GM19452 (cell line): ENCODE data around the gene FREM2.

Experiments
- ATAC-seq: cut with Tn5 transposase; IDR thresholded peaks from one replicate; pipeline ENCODE4 v1.9.1; 2021; ENCODE audit not compliant: unreplicated experiment

The FREM2 gene

GRCh38 chr13:38821770-38822551, 135.1 kb downstream of the FREM2 start:
- no peak for ATAC-seq

DNA sequence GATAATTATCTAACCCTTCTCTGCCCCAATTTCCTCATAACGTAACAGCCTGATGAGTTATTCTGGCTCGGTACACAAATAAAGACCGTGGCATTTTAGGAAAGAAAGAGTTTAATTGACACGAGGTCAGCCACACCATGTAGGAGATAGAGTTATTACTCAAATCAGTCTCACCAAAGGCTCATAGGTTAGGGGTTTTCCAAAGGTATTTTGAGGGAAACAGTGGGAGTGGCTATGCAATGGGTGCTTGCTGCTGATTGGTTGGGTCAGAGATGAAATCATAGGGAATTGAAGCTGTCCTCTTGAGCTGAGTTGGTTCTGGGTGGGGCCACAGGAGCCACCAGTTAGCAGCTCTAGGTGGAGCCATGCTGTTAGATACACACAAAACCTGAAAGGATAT, 137.5 kb downstream of the FREM2 start:
- ATAC-seq = peak; percentile 33

- ATAC-seq = no peak
Measured at GRCh38 chr13:38826182-38826813, 139.4 kb downstream of the FREM2 start.

DNA sequence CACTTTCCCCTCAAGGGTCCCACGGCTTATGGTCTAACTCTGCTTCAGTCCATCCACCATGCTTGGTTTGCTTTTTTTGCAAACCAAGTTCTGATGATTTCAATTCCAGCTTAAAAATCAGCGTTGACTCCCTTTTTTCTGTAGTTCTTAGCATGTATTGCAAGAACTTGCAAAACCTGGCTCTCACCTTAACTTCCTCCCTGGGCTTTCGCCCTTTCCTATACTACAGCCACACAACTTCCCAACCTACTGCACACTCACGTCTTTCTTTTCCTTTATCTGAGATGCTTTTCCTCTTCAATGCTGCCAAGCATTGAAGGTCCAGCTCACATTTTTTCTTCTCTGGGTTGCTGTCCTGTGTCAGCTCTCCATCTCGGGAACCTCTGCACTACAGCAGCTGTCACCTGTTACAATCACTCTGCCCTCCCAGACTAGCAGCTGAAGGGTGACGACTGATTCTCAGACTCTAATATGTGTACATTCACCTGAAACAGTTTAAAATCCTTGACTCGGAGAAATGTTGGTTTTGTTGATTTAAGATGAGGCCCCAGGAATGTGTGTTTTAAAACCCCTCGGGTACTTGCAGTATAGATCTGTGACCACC, 143.7 kb downstream of the FREM2 start:
- no peak for ATAC-seq

- no peak for ATAC-seq
Measured at GRCh38 chr13:38844581-38844980, 157.7 kb downstream of the FREM2 start.

GRCh38 chr13:38848360-38848759, 161.5 kb downstream of the FREM2 start:
- no peak for ATAC-seq

DNA sequence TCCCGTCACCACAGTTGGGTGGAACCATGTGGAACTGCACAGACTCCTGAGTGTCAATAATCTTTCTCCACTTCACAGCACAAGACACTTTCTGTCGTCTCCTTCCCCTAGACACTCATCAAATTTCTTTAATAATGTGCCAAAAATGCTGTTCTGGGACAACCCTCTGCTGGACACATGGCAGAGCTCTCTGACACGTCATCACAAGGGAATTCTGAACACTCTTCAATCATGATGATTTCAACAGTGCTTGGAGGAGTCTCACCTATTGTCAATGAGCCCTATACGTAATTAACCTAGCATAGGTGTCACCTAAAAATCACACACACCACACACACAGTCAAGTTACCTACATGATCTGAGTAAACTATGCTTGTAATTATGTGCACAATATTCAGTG, 162.4 kb downstream of the FREM2 start:
- no peak for ATAC-seq

- no peak for ATAC-seq
Measured at GRCh38 chr13:38850868-38851626, 164.2 kb downstream of the FREM2 start.

- no peak for ATAC-seq
Measured at GRCh38 chr13:38854226-38854625, 167.3 kb downstream of the FREM2 start.

DNA sequence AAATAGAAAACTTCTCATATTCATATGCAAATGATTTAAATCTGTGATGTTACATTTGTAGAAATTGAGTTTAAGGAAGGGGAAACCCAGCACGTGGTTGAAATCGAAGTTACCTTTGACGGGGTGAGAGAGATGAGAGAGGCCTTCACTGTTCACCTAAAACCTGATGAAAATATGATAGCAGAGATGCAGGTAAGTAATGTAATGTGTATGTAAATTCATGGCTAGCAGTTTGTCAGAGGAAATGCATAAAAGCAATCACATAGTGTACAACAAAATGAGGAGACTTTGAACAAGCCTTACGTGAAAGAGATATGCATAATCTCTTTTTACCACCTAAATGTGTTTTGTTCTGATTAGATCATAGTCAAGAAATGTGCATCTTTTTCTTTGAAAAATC, 169.2 kb downstream of the FREM2 start:
- no peak for ATAC-seq

DNA sequence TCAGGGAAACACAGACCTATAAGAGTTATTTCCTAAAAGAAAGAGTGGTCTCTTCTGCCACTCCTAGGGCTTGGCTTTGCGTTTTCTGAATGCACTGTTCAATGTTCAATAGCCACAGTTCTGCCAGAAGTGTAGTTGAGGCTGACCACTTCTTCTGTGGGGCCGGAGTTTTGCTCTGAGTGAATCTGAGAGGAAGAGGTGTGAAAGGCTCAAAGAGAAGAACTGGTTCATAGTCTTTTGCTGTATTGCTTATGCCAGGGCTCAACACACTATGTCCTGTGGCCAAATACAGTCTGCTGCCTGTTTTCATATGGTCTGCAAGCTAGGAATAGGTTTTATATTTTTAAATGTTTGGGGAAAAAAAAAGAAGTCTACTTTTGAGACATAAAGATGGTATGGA, 175.6 kb downstream of the FREM2 start:
- no peak for ATAC-seq

- no peak for ATAC-seq
Measured at GRCh38 chr13:38863536-38863935, 176.7 kb downstream of the FREM2 start.

DNA sequence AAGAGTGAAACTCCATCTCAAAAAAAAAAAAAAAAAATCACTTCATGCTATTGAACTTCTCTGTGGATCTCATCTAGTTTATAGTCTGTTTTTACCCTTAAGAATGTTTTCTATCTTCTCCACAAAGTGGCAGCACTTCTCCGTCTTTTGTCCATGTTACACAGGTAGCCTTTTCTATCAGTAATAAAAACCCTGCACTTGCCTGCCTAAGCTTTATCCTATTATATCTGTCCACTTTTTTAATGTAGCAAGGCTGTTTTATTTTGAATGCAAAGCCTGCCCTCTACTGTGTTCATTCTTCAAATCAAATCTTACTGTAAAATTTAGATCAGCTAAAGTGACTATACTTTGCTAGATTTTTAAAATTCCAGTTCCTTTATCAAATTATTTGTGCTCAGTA, 179.8 kb downstream of the FREM2 start:
- no peak for ATAC-seq

DNA sequence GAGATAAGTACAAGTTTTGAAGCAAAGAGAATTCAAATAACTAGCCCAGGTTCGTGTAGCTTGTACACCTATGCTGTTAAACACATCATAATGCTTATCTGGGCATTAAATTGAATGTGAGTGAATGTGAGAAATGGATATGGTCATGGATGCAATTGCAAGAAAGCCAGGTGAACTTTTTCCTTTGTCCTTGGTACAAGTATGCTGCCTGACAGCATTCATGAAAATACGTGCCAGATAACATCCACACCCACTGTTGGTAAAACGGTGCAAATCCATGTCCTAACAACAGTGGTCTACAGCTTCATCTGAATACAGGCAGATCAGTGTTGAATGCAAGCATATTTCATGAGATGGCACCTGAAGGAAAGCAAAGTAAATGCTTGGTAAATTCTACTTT, 181.5 kb downstream of the FREM2 start:
- no peak for ATAC-seq

GRCh38 chr13:38868870-38869269, 182.0 kb downstream of the FREM2 start:
- ATAC-seq = no peak

DNA sequence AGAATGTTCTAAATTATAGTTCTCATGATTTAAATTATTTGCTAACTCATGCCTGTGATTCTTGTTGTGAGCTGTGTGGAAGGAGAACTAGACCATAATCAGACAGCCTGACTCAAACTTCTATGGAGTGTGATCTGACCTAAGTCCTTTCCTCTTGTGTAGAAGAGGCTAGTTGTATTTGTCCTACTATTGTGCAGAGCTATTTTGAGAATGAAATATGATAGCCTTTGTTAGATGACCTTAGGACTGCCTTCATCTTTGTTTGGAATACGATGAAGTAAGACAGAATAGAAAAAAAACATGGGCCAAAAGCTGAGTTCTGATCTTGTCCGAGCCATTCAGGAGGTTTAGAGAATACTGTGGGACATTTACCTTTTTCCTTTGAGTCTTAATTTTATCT, 184.4 kb downstream of the FREM2 start:
- no peak for ATAC-seq

DNA sequence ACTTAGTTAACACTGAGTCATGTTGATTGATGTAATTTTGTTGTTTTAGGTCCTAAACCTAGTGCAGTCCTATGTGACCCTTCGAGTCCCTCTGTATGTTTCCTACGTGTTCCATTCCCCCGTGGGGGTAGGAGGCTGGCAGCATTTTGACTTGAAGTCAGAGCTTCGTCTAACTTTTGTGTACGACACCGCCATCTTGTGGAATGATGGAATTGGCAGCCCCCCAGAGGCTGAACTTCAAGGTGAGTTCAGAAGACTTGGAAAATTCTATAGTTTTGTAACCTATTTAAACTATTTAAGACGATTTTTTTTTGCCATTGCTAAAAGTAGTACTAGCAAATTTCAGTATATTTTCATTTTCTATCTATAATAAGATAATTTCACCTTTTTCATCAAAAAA, 185.8 kb downstream of the FREM2 start:
- no peak for ATAC-seq

DNA sequence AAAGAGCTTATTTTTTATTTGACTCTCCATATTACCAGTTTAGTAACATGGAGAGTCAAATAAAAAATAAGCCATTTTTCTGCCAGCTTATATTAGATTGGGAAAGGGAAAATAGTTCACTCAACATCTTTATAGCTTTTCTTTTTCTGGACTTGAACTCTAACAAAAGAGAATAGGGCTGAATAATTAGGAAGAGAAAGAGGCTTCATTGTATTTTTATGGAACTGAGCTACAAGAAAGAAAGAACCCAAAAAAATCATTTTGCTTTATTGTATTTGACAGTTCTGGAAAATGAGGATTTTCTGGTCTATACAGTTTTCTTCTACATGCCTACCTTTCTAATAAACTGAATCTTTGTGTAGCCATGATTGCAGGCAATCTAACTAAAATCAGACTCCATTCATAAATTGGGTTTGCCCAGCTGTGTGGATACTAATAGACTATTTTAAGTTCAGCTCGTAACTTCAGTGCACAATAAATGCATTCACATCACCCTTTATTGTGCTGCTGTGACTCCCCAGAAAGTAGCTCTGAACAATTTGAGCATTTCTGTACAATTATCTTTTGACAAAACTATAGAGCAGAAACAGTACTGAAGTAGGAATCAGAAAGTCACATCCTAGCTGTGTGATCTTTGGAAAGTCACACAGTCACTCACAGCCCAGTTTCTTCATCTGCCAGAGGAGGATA, 188.5 kb downstream of the FREM2 start:
- no peak for ATAC-seq

DNA sequence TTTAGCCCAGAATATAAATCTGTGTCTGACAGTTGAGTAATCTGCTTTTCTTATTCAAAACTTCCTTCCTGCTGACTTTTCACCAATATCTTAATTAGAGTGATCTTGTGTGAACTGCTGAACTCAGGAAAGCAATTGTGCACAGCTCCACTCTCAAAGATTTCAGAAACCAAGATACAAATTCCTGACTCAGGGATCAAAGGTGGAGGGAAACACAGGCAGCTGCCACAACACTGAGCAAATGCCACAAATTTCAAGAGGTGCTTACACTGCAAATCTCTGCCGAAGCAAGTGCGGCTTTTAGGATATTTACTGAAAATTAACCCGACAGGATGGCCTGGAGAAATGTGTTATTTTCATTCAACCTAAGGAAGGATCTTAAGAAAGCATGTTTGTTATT, 192.4 kb downstream of the FREM2 start:
- ATAC-seq = no peak

GRCh38 chr13:38879786-38880185, 192.9 kb downstream of the FREM2 start:
- ATAC-seq = no peak

DNA sequence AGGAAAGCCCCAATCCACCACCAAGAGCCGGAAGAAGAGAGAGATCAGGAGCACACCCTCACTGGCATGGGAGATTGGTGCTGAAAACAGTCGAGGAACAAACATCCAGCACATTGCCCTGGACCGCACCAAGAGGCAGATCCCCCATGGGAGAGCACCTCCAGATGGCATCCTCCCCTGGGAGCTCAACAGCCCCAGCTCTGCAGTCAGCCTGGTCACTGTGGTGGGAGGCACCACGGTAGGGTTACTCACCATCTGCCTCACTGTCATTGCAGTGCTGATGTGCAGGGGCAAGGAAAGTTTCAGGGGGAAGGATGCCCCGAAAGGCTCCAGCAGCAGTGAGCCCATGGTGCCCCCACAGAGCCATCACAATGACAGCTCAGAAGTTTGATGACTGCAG, 193.5 kb downstream of the FREM2 start:
- ATAC-seq = no peak
